Measurements from ENCODE around the gene PAM.

- TF ChIP-seq CTCF (IDR thresholded peaks at IDR 0.05) (no peak), ZFX (IDR thresholded peaks at IDR 0.05; ENCODE audit: borderline replicate concordance) (no peak)
Observed at GRCh38 chr5:102802708-102803458, 47.8 kb downstream of the PAM start.

Data from 22Rv1 (cell line).